Sigmoid colon (tissue), 4 donors: ENCODE data around the gene NOX5.

Experiments
- EP300 ChIP-seq, 4 donors: sonication (generic); formaldehyde crosslinking; IDR thresholded peaks; one replicate each; pipeline ENCODE4 v1.6.1; 2017; ENCODE audit warnings: antibody characterized with exemption in 4 of 4
- POLR2A ChIP-seq, 2 donors: fragments of 450-650 bp; IDR thresholded peaks; one replicate each; pipeline ENCODE4 v1.6.1; 2016; ENCODE audit warnings: antibody characterized with exemption in 2 of 2, mild to moderate bottlenecking in 2 of 2, moderate library complexity in 2 of 2
- POLR2AphosphoS5 ChIP-seq, 4 donors: sonication (generic); formaldehyde crosslinking; IDR thresholded peaks; one replicate each; pipeline ENCODE4 v1.6.1; 2017; ENCODE audit warnings: antibody characterized with exemption in 4 of 4
- TF ChIP-seq, protein P1 (sequence below), 4 experiments: fragments of 450-650 bp in 3 of 4; fragments of 200-600 bp in 1 of 4; IDR thresholded peaks; one replicate each; pipeline ENCODE4 v1.5.1; 2016 to 2019; ENCODE audit warnings: antibody characterized with exemption in 4 of 4, mild to moderate bottlenecking in 3 of 4, moderate library complexity in 2 of 4

DNA sequence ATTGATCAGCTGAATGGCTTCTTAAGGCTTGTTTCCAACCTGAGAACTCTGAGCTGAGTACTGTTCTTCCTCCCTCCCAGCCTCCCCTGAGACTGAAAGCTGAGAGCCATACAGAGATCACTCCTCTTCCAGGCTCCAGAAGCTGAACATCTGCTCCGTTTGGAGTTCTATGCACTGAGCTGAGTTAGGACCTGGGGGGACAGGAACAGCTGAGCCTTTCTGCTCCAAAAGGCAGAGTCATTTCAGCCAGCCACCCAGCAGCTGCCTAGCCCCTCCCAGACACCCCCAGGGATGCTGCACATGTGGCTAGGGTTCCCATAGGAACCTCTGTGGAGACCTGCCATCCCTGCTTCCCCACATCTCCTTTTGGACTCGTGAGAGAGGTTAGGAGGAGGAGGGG lies 81.7 kb downstream of the NOX5 start:
- TF ChIP-seq POLR2A (IDR thresholded peaks at IDR 0.05) (no peak), POLR2AphosphoS5 (IDR thresholded peaks at IDR 0.05) (no peak), EP300 (IDR thresholded peaks at IDR 0.05) (no peak)
- TF ChIP-seq, protein P1, sequence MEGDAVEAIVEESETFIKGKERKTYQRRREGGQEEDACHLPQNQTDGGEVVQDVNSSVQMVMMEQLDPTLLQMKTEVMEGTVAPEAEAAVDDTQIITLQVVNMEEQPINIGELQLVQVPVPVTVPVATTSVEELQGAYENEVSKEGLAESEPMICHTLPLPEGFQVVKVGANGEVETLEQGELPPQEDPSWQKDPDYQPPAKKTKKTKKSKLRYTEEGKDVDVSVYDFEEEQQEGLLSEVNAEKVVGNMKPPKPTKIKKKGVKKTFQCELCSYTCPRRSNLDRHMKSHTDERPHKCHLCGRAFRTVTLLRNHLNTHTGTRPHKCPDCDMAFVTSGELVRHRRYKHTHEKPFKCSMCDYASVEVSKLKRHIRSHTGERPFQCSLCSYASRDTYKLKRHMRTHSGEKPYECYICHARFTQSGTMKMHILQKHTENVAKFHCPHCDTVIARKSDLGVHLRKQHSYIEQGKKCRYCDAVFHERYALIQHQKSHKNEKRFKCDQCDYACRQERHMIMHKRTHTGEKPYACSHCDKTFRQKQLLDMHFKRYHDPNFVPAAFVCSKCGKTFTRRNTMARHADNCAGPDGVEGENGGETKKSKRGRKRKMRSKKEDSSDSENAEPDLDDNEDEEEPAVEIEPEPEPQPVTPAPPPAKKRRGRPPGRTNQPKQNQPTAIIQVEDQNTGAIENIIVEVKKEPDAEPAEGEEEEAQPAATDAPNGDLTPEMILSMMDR (IDR thresholded peaks at IDR 0.05) = no peak
